GM21423 (cell line): ENCODE results near the gene L3MBTL4.
"Not testable (repeated sequence)": the region's sequence is repeated elsewhere in the genome, so short reads cannot be mapped to it uniquely, and the experiment has no call there.

Experiments used
- ATAC-seq: cut with Tn5 transposase; IDR thresholded peaks from one replicate; pipeline ENCODE4 v1.9.1; 2021; ENCODE audit warnings: mild to moderate bottlenecking, moderate library complexity; ENCODE audit not compliant: unreplicated experiment

L3MBTL4 gene

DNA sequence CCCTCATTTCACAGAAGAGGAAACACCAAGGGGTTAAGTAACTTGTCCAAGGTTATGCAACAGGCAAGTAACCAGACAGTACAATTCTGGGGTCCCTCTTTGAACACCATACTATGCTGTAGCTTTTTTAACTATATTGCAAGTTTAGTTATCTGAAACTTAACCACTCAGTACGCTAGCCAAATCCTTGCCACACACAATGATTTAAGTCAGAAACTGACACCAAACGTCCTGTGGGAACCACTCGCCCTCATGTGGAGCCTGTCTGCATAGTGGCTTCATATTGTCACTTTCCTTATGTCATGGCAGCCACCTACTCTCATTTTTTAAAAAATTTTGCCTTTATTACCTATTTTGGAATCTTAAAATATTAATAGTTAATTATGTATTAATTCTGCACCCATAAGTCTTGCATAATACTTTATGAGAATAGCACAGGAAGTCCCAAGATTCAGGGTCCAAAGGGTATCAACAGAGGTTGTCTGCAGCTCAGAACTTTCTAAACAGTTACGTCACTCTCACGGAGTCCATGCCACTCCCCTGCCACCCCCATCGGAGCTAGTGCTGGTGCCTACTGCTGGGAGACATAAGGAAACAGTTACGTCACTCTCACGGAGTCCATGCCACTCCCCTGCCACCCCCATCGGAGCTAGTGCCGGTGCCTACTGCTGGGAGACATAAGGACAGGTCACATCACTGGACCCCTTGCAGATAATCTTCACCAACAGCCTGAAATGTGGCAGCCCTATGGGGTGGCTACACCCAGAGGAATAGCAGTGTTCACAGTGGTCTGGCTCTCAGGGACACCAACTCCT, 99.0 kb downstream of the L3MBTL4 start:
- ATAC-seq = no peak

GRCh38 chr18:6313415-6313814, 101.3 kb downstream of the L3MBTL4 start:
- no peak for ATAC-seq

DNA sequence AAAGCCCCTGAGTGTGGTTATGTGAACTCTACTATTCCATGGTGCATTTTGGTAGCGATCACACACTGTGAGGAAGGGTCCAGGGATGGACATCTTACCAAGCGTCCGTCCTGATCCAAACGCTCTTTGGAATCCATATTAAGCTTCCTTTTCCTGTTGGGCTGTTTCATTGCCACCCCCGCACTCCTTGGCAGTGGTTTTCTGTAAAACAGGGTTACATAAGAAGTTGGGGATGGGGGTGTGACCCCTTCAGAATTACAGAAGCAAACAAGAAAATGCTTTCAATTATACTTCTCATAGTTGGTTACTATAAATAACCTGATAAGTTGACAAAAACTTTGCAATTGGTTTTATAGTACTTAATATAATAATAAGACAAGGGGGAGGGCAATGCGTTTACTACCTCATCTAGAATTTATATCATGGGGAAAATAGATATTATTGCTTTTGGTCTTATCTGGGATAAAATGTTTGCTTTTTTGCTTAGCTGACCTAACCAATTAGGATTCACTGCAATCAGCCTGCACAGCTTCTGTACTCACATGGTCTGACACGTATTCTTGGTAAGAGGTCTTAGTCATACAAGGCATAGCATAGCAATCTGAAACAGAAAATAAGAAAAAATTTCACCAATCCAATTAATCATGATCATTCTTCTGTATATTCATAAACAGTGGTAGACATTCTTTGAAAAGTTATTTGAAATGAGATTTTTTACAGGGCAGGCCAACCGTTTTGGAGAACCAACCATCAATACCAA, 103.1 kb downstream of the L3MBTL4 start:
- no peak for ATAC-seq

- no peak for ATAC-seq
Observed at GRCh38 chr18:6310714-6311113, 104.0 kb downstream of the L3MBTL4 start.

- no peak for ATAC-seq
Observed at GRCh38 chr18:6297875-6298274, 116.8 kb downstream of the L3MBTL4 start.

- ATAC-seq = no peak
Observed at GRCh38 chr18:6294148-6294784, 120.4 kb downstream of the L3MBTL4 start.

DNA sequence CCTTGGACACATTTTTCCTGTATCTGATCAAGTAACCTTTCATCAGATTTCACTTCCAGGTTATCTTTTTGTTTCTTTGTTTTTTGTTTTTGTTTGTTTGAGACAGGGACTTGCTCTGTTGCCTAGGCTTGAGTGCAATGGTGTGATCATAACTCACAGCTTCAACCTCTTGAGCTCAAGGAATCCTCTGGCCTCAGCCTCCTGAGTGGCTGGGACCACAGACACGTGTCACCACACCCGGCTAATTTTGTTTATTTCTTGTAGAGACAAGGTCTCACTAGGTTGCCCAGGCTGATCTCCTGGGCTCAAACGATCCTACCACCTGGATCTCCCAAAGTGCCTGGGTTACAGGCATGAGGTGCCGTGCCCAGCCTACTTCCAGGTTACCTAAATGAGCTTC, 124.9 kb downstream of the L3MBTL4 start:
- ATAC-seq = no peak

- ATAC-seq = no peak
Observed at GRCh38 chr18:6286585-6286984, 128.1 kb downstream of the L3MBTL4 start.

DNA sequence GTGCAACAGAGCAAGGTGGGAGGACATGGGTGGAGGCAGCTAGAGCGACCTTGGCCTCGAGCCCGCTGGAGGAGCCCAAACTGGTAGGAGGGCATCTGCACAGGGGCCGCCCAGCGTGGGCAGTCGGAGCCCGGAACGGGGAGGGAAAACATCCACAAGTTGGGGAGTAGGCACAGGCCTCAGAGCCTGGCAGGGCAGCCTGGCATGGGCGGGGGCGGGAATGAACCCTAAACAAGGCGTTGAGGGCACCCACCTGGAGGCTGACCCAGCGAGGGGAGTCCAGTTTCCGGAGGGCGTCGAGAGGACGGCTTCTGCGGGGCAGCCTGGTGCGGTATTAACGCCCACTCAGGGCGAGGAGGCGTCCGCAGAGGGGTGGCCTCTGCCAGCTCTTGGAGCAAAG, 129.9 kb downstream of the L3MBTL4 start:
- ATAC-seq = no peak

GRCh38 chr18:6284300-6284699, 130.4 kb downstream of the L3MBTL4 start:
- ATAC-seq = no peak

- no peak for ATAC-seq
Observed at GRCh38 chr18:6281874-6282273, 132.8 kb downstream of the L3MBTL4 start.

- ATAC-seq = no peak
Observed at GRCh38 chr18:6280211-6280743, 134.4 kb downstream of the L3MBTL4 start.

GRCh38 chr18:6279308-6279707, 135.4 kb downstream of the L3MBTL4 start:
- no peak for ATAC-seq

DNA sequence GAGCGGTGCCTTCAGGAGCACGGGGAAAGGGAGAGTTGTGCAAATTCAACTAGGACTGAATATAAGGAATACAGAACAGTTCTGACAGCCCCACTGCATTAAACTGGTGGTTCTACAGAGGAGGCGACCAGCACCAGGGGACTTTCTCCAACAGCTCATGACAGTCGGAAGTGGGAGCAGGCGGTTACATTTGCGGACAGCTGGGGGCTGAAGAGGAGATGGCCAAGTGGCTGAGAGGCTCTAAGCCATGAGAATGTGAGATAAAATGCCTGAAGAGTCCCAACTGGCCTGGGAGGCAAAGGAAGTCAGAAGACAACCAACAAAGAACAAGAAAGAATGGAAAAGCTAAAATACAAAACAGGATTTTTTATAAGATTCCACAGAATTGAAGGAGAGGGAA, 141.3 kb downstream of the L3MBTL4 start:
- no peak for ATAC-seq

DNA sequence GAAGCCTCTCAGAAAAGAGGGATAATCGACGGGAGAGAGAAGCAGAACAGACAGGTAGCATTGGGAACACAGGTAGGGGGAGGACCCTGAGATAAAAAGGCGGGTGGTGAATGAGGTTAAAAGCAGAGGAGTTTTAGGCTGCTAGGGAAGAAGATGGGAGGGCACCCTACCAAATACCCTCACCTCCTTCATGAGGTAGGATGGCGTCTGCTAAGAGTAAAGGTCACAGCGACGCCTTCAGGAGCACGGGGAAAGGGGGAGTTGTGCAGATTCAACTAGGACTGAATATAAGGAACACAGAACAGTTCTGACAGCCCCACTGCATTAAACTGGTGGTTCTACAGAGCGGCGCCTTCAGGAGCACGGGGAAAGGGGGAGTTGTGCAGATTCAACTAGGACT, 142.6 kb downstream of the L3MBTL4 start:
- ATAC-seq = not testable (repeated sequence)

DNA sequence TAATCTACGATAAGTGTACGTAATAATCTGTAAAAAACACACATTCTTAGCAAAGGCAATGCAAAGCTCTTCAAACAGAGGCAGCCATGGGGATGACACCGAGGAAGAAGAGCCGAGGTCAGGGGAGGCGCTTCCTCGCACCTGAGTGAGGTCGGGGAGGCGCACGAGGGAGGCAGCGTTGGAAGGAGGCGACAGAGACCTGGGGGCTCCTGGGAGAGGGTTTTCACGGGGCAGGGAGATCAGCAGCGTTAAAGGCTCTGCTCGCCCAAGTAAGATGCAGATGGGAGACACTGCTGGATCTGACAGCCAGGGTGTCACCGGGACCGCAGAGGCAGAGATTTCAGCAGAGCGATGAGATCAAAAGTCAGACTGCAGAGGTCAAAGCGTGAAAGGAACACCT, 143.1 kb downstream of the L3MBTL4 start:
- ATAC-seq = no peak

- peak; percentile 81 for ATAC-seq
Observed at GRCh38 chr18:6270771-6271216, 143.9 kb downstream of the L3MBTL4 start.

DNA sequence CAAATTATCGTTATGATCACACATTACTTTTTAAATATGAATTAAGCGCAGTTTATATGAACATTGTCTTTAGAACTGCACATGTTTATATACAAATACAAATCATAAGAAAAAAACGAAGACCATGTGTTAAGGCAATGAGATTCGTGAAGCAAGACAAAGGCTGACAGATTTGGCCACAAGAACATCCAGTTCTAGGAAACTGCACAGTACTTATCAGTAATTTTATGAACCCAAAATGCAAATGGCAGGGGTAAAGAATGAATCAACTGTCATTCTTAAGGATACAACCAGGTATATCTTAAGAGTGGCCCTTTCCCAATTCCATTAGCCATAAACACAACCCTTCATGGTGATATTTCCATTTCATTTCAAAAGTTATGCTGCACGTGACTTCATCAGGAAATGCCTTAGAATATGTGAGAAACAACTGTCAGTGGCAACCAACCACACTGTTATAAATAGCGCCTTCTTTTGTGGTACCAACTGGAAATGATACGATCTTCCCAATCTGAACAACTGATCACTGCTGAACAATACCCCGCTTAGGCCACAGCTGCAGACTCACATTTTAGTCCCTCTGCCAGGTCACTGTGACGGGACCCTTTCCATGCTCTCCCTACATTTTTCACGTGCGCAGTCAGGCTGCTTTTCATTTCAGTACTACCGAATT, 144.9 kb downstream of the L3MBTL4 start:
- no peak for ATAC-seq

- no peak for ATAC-seq
Observed at GRCh38 chr18:6266212-6266611, 148.5 kb downstream of the L3MBTL4 start.

DNA sequence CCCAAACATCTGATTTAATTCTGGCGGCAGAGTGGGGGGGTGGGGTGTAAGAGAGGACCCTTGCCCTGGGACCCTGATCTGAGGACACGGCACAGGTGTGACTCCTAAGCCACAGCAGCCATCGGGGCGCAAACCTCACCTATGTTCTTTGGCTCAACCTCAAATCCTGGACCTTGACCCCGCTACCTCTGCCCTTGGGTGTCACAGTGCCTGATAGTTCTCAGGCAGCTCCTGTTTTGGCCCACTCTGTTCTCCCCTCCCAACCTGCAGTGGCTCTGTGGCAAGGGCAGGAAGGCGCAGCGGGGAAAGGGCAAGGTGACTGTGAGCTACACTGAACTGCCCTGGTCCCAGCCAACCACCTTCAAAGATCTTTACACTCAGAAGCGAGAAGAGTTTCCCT, 152.8 kb downstream of the L3MBTL4 start:
- ATAC-seq = no peak

DNA sequence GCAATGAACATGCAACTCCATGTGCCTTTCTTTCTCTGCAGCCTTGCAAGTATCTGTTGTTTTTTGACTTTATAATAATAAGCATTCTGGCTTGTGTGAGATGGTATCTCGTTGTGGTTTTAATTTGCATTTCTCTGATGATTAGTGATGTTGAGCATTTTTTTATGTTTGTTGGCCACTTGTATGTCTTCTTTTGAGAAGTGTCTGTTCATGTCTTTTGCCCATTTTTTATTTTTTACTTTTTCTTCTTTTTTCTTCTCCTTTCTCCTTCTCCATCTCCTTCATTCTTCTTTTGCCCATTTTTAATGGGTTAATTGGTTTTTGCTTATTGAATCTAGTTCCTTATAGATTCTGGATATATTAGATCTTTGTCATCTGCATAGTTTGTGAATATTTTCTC, 155.4 kb downstream of the L3MBTL4 start:
- ATAC-seq = not testable (repeated sequence)
